Activated T-helper 9 cell treated with anti-CD3 and anti-CD28 coated beads, Interleukin-2, amount 50 U/mL, for 16 hours (primary cell): ENCODE data around the gene SIL1.
"Not testable (repeated sequence)": the region's sequence is repeated elsewhere in the genome, so short reads cannot be mapped to it uniquely, and the experiment has no call there.

Source experiments
- DNase-seq: peaks from one replicate; pipeline ENCODE4 v3.0.0-alpha.2; 2020; ENCODE audit warnings: low read depth

Gene SIL1

GRCh38 chr5:139105621-139106071 lies 92.5 kb downstream of the SIL1 start:
- no peak for DNase-seq

- no peak for DNase-seq
Measured at GRCh38 chr5:139104577-139105276, 93.4 kb downstream of the SIL1 start.

GRCh38 chr5:139103762-139104161 lies 94.4 kb downstream of the SIL1 start:
- no peak for DNase-seq

GRCh38 chr5:139100825-139101224 lies 97.3 kb downstream of the SIL1 start:
- no peak for DNase-seq

GRCh38 chr5:139094154-139095131 lies 103.7 kb downstream of the SIL1 start:
- DNase-seq, result no peak

- no peak for DNase-seq
Measured at GRCh38 chr5:139092741-139093343, 105.3 kb downstream of the SIL1 start.

- no peak for DNase-seq
Measured at GRCh38 chr5:139091439-139092156, 106.6 kb downstream of the SIL1 start.

- no peak for DNase-seq
Measured at GRCh38 chr5:139090581-139090980, 107.6 kb downstream of the SIL1 start.

GRCh38 chr5:139088024-139088423 lies 110.1 kb downstream of the SIL1 start:
- DNase-seq, result no peak

GRCh38 chr5:139082813-139083498 lies 115.2 kb downstream of the SIL1 start:
- DNase-seq, result no peak

GRCh38 chr5:139079991-139080610 lies 118.1 kb downstream of the SIL1 start:
- DNase-seq, result no peak

GRCh38 chr5:139079225-139079990 lies 118.8 kb downstream of the SIL1 start:
- no peak for DNase-seq

GRCh38 chr5:139078345-139078744 lies 119.8 kb downstream of the SIL1 start:
- no peak for DNase-seq

- no peak for DNase-seq
Measured at GRCh38 chr5:139077899-139078298, 120.3 kb downstream of the SIL1 start.

- DNase-seq, result no peak
Measured at GRCh38 chr5:139076111-139076510, 122.1 kb downstream of the SIL1 start.

GRCh38 chr5:139075066-139076050 lies 122.8 kb downstream of the SIL1 start:
- no peak for DNase-seq

- not testable (repeated sequence) for DNase-seq
Measured at GRCh38 chr5:139073956-139074355, 124.2 kb downstream of the SIL1 start.

- DNase-seq, result no peak
Measured at GRCh38 chr5:139068494-139069151, 129.5 kb downstream of the SIL1 start.
